ENCODE data around the gene KCNJ16.
"Not testable (repeated sequence)": the region's sequence is repeated elsewhere in the genome, so short reads cannot be mapped to it uniquely, and the experiment has no call there.

Gene KCNJ16

DNA sequence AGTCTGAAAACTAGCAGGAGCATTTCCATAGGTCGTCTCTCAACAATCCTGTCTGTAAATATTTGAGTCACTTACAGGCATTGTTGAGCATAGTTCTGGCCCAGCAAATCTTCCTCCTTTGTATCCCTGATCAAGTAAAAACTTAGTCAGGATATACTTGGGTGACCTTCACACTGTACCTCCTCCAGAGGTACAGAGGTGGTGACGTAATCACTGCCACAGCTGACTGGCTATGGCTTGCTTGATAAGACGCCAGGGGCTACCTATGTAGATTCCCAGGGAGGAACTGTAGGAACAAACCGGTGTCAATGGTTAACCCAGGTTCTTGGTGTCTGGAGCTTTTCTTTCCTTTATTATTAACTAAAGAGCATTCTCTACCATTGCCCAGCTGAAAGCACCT lies at the start of gene KCNJ16:
KCNJ16 (plus strand) TSS at position 270 of the 400 bp plus-strand sequence. CDS start 56,863 bp downstream, outside the sequence.
- no peak for DNase-seq

DNA sequence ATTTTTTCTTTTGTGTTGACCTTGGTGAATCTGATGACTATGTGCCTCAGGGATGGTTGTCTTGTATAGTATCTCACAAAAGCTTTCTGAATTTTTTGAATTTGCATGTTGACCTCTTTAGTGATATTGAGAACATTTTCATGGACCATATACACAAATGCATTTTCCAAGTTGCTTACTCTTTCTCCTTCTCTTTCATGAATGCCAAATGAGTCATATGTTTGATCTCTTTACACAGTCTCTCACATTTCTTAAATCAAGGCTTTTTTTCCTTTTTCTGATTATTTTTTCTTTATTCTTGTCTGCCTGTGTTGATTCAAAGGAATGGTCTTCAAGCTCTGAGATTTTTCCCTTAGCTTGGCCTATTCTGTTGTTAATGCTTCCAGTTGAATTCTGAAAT lies 46.6 kb upstream of the KCNJ16 start:
- DNase-seq = no peak

- no peak for DNase-seq
Measured at GRCh38 chr17:70028978-70029767, 45.9 kb upstream of the KCNJ16 start.

DNA sequence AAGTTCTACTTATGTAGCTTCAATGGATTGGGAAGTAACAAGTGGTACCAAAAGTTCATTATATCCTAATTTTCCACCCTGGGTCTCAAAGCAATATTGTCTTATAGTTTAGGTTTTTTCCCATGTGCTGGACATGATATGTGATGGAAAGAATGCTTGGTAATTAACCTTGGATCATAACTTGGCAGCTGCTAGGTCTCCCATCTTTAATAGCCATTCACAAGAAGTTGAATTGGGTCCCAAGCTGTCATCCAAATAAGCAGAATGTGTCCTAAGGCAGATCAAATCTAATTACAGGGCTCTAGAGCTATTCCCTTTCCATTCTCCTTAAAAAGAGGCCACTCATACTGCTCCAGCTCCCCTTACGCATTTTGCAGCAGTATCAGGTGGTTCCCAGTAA lies 44.7 kb upstream of the KCNJ16 start:
- DNase-seq = no peak

DNA sequence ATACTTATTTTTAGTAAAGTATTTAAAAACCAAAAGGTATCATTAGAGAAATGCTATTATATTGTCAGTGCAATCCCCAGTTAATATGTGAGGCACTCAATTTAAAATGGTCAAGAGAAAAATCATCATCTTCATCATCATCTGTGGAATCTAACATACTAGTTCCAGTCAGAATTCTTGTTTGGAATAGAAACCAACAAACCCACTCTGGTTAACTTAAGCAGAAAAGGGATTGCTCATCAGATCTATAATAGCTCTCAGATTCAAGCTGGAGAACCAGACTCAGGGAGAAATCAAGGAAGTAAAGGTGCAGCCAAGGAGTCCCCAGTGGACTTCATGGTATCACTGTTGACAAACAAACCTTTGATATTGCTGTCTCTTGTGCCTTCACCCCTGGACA lies 43.7 kb upstream of the KCNJ16 start:
- no peak for DNase-seq

- no peak for DNase-seq
Measured at GRCh38 chr17:70033165-70033564, 41.9 kb upstream of the KCNJ16 start.

DNA sequence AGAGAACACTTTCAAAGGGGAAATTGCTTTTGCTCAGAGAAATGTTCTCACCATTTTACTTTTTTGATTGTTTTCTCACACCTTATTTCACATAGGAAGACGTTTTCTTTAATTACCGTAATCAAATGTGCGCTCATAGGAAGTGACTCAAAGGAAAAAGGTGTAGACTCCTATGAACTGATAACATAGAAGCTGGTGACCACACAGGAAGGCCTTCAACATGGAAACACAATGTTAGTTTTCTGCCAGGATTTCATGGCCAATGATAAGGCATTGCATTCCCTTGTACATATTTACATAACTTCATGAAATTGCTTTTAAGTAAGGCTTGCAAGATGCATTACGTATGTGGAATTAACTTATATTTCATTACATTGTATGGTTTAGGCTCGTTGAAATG lies 40.9 kb upstream of the KCNJ16 start:
- DNase-seq = no peak

DNA sequence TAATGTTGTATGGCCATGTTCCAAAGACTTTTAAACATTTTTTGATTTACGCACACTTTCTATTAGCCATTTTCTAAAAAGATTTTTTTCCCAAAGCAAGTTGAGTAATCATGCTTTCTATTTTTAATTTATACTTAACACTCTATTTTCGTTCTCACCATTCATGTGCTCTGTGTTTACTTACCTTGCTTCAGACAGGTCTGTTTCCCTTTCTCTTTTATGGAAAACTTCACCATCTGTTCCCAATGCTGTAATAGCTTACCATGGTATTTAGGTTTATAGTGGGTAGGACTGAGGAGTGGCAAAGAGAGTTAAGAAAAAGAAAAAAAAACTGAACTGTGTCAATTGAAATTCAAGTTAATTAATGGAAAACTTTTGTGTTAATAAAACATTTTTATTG lies 37.5 kb upstream of the KCNJ16 start:
- no peak for DNase-seq

- DNase-seq = no peak
Measured at GRCh38 chr17:70040336-70040735, 34.7 kb upstream of the KCNJ16 start.

DNA sequence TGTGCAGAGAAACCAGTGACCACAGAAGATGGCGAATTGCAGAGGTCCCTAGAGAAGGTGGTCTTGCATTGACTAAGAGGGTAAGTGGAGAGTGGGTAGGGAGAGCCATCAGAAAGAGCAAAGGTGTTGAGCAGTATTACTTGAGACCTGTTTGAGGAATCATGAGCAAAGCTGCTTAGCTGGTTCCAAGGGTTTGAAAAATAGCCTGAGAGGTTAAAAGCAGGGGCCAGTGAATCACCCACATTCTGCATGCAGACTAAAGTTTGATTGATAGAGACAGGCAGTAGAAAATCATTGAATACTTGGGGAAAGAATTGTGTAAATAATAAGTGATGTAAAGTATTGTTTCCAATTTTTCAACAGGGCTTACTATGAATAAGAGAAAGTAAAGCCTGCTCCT lies 34.0 kb upstream of the KCNJ16 start:
- no peak for DNase-seq

DNA sequence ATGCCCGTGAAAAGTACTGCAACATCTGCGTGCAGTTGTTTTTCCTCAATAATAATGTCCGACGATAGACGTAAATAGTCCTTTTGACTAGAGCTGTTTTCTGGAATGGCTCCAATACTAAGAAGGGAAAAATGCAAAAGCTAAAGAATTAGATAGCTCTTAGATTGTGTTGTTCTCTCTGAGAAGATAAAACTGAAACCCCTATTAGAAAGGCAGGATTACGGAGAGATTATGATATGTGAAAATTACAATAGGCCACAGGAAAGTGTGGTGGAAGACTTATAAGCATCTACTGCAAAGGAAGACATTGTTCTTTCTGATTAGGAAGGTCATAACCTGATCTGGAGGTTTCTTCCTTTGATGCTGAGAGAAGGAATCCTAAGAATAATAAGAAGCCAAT lies 33.5 kb upstream of the KCNJ16 start:
- DNase-seq = no peak

DNA sequence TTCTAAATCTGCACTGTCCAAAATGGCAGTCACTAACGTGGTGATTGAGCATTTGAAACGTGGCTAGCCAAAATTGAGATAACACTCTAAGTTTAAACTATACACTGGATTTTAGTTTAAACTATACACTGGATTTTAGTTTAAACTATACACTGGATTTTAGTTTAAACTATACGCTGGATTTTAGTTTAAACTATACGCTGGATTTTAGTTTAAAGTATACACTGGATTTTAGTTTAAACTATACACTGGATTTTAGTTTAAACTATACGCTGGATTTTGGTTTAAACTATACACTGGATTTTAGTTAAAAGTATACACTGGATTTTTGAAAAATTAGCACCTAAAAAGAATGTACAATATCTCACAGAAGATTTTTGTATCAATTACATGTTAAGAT lies 29.2 kb upstream of the KCNJ16 start:
- not testable (repeated sequence) for DNase-seq

DNA sequence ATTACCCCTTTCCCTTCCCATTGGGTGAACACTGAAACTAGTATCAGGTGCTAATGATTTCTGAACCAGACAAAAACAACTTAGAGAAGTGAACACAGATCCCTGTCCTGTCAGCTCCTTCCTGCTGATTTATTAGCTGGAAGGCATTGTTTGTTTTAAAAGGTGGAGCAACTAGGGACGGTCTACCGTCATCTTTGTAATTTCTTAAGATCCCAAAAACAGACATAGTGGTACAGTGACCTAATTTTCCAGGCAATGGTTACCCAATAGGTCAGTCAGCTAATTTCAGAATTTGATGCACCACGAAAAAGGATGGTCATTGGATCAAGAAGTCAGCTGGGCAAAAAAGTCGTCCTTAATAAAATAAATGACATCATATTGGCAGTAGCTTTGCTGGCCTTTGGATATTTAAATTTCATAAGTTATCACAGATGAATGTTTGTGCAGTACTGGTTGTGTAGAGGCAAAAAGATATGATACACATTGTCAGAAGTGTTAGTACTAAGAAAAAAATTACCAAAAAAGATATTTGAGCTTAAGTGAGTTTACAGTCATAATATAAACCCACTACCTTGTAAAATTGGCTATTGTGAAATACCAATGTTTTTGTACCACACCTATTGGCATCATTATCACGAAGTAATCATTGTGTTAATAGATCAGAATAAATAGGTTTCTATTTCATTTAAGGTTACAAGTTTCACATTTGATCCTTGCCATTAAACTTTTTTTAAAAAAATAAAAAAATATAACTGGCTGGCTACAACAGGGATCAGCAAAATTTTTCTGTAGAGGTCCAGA lies 27.2 kb upstream of the KCNJ16 start:
- DNase-seq = no peak

DNA sequence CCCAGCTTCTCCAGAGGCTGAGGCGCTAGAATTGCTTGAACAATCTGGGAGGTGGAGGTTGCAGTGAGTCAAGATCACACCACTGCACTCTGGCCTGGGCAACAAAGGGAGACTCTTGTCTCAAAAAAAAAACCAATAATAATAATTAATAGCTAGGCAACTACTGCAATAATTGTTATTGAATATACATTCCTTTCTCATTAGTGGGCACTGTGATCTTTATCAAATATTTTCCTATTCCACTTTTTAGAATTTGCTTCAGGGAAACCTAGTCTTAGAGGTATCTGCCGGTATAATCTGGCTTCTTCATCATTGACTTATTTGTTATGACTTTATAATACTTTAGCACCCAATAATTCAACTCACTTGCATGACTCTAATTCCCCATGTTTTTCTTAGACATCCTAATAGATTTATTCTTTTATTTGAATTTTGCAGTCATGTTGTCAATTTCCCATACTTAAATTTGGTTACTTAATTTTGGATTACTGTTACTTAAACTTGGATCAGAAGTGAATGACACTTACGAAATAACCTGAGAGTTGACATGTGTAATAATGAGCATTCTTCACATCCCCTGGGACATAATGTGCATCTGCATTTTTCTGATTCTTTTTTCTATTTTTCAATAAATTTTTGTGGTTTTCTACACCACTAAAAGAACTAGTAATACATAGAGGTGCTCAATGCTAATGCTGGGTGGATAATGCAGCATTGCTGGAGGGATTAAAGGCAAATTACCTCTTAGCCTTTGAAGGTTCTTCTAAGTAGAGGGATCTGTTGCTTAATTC lies 25.0 kb upstream of the KCNJ16 start:
- DNase-seq = no peak

DNA sequence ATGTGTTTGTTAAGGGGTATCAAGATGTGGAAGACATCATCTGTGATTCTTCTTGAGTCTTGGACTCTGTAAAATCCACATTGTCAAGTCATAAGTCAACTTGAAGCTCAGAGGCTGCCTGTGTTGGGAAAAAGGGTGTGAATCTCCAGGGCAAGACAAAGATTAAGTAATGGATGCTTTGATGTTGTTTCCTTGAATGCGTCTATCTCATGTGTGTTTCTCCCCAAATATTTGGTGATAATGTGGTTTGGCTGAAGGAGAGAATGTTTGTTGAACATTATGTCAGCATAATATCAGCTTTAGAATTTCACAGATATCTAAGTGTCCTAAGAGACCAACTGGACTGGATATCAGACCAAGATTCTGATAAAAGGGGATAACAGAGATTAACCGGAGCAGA lies 24.1 kb upstream of the KCNJ16 start:
- no peak for DNase-seq

DNA sequence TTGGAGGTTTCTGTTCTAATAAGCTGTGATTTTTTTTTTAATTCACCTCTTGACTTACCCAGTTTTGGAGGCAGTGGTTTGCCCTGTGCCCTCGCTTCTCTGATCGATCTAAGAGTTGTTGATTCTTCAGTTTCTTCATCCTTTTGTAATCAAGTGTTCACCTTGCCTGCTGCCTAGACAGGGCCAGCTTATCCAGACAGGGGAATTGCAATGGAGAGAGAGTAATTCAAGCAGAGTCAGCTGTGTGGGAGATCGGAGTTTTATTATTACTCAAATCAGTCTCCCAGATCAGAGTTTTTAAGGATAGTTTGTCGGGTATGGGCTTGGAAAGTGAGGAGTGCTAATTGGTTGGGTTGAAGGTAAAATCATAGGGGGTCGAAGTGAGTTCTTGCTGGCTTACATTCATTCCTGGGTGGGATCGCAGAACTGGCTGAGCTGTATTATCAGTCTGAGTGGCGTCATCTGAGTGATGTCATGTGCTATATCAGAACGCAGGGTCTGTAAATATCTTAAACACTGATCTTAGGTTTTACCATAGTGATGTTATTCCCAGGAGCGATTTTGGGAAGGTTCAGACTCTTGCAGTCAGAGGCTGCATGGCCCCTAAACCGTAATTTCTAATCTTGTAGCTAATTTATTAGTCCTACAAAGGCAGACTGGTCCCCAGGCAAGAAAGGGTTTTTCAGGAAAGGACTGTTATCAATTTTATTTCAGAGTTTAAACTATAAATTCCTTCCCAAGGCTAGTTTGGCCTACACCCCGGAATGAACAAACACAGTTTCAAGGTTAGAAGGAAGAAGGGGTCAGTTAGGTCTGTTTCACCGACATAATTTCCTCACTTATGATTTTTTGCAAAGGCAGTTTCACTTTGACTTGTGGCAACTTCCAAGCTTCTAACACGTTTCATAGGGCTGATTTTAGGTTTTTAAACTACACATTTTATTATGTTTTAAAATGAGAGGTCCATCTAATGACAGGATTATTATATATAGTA lies 21.5 kb upstream of the KCNJ16 start:
- DNase-seq = no peak

DNA sequence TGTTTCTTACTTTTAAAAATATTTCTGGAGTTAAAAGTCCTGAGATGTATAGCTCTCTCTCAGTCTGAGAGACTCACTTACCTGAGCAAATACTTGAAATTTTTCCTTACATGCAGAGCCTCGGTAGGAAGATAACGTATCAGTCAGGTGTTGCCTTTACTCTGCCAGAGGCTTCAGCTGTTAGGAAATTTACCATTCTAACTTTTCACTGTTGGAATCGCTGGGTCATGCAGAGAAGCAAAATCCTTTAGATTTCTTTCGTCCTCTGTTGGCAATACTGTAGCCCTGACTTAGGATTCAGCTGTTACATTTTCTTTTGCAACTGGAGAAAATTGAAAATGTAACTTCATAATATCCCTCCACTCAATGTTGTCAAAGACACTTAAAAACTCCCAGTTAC lies 20.0 kb upstream of the KCNJ16 start:
- DNase-seq = no peak

GRCh38 chr17:70059071-70059470 lies 16.0 kb upstream of the KCNJ16 start:
- DNase-seq = no peak

DNA sequence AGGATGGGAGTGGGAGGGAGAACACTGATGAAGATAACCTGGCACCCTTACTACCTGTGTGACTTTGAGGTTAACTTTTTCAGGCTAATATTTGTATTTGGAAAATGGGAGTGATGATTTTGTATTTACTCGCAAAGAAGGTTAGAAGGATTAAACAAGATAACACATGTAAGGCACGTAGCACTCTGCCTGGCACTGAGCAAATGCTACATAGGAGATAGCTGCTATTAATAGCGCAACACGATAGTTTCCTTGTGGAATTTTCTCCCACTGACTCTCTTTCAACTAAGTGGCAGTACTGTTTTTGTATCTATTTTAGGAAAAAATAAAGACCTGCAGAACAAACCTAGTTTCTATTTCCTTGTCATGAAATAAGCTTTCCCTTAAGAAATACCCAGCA lies 15.4 kb upstream of the KCNJ16 start:
- DNase-seq = no peak

GRCh38 chr17:70060415-70060814 lies 14.6 kb upstream of the KCNJ16 start:
- no peak for DNase-seq

- no peak for DNase-seq
Measured at GRCh38 chr17:70067134-70067533, 7.9 kb upstream of the KCNJ16 start.

DNA sequence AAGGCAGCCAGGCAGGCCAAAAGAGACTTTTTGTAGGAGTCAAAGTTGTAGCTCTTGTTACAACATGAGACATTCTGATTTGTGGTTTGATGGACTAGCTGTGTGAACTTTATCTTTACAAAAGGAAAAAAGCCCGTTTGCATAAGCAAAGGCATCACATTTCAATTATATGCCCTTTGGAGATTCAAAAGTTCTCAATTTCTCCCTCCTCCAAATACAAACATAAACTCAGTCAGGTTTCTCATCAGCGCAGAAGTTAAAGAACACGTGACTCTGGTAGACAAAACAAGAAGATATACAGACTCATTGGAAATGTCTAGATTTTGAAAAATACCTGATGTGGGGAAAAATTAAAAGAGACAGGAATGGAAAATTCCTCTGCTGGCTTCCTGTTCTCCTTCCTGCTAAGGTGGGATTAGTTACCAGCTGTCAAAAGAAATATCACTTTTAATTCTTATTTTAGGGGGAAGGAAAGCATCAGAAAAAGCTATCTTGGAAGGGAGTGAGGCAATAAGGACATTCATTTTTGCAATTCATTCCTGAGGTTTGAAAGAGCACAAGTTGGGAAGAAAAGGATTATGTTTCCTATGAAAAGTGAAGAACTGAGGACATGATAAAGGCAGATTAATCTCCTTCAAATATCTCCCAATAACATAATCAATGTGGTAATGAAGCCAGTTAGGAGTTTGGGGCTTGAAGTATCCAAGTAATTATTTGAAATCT lies 4.6 kb upstream of the KCNJ16 start:
- no peak for DNase-seq
